ENCODE data around the gene PLB1. TPM values are rescaled to one million over a fixed set of nuclear protein-coding genes. Genes with fewer than 3 reads are reported as not detected.

Gene PLB1
- total and polyA plus RNA-seq, 2 donors (not counting 1 experiment from before 2014, with no cell fraction given) = 0.25 to 0.51 TPM

- peaks cover 17% of the 10 kb centered on the region for H3K27me3 Mint-ChIP-seq
- POLR2A ChIA-PET = no interaction called here
- Histone ChIP-seq H2AFZ (ENCODE audit: insufficient read depth, low read depth, low read length, poor library complexity, severe bottlenecking) (no peak overlapping the region), H3K9me3 (ENCODE audit: control extremely low read depth in 1 of 3, control insufficient read depth in 2 of 3, insufficient read depth in 1 of 3, low read length in 2 of 3) (no peaks in the 10 kb centered on the region), H3K36me3 (replicated peaks in 1 of 2; ENCODE audit: control extremely low read depth in 1 of 2, control insufficient read depth in 1 of 2, extremely low read depth in 1 of 2, insufficient read depth in 2 of 2, low read length in 1 of 2) (no peaks in the 10 kb centered on the region), H3K79me2 (ENCODE audit: control insufficient read depth, insufficient read depth, low read length) (no peaks in the 10 kb centered on the region), H3K4me3 (ENCODE audit: control extremely low read depth in 1 of 5, extremely low read depth in 1 of 5, insufficient read depth in 1 of 5, low read depth in 2 of 5, low read length in 4 of 5) (no peak overlapping the region), H3K27me3 (replicated peaks in 1 of 4; ENCODE audit: control extremely low read depth in 1 of 4, control insufficient read depth in 3 of 4, insufficient read depth in 4 of 4, low read length in 3 of 4) (no peaks in the 10 kb centered on the region), H3K27ac (ENCODE audit: low read length in 2 of 2) (no peak overlapping the region), H3K4me1 (ENCODE audit: control insufficient read depth in 2 of 2, insufficient read depth in 2 of 2, low read length in 2 of 2) (no peaks in the 10 kb centered on the region), H3K9ac (ENCODE audit: low read length) (no peak overlapping the region), H4K20me1 (ENCODE audit: control insufficient read depth, insufficient read depth, low read length, poor library complexity, severe bottlenecking) (no peaks in the 10 kb centered on the region), H3K4me2 (replicated peaks; ENCODE audit: low read depth, low read length, poor library complexity, severe bottlenecking) (no peak overlapping the region)
- no peak overlapping the region for H3K27ac Mint-ChIP-seq
- no peak for DNase-seq
- WGBS (ENCODE audit: insufficient coverage) = 97% methylated on average over 4 of the region's 4 CpGs
- no peak for ATAC-seq (ENCODE audit: low read depth)
- intact Hi-C loops (cut with micrococcal nuclease) = no loop called here
- CTCF ChIA-PET = no interaction called here
- no peaks in the 10 kb centered on the region for H3K9me3 Mint-ChIP-seq (ENCODE audit: insufficient read depth)
- H3K4me3 Mint-ChIP-seq = no peak overlapping the region
- no peaks in the 10 kb centered on the region for H3K4me1 Mint-ChIP-seq
- no peak for TF ChIP-seq EZH2 (IDR thresholded peaks at IDR 0.05; ENCODE audit: borderline replicate concordance, insufficient read depth, low read depth, low read length, poor library complexity, severe bottlenecking)
- TF ChIP-seq CTCF (IDR thresholded peaks at IDR 0.05) = no peak
Observed at GRCh38 chr2:28486526-28486925, 9.3 kb upstream of the PLB1 start.

DNA sequence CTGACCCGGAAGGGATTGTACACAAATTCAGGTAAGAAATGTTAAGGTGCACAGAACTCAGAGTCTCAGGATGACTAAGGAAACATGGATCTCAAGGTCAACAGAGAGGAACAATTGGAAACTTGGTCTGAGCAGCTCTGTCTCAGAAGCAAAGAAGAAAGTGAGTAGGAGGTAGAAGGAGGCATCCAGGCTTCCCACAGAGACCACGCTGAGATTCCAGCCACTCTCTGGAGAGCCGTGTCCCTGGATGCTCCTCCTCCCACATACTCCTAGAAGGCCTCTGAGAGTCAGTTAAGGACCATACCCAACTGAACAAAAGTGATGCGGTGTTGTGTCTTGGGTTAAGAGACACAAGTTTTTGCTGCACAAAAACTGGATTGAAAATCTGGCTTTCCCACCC lies 8.6 kb upstream of the PLB1 start:
- no peaks in the 10 kb centered on the region for H3K79me2 ChIP-seq (ENCODE audit: control insufficient read depth, insufficient read depth, low read length)
- no peak overlapping the region for H3K27ac ChIP-seq (ENCODE audit: low read length in 2 of 2)
- intact Hi-C loops (cut with micrococcal nuclease) = no loop called here
- no peak overlapping the region for H3K9ac ChIP-seq (ENCODE audit: low read length)
- no peaks in the 10 kb centered on the region for H4K20me1 ChIP-seq (ENCODE audit: control insufficient read depth, insufficient read depth, low read length, poor library complexity, severe bottlenecking)
- no peak overlapping the region for H3K27ac Mint-ChIP-seq
- H3K9me3 Mint-ChIP-seq (ENCODE audit: insufficient read depth) = no peaks in the 10 kb centered on the region
- H3K4me1 ChIP-seq (ENCODE audit: control insufficient read depth in 2 of 2, insufficient read depth in 2 of 2, low read length in 2 of 2) = no peaks in the 10 kb centered on the region
- no peak for TF ChIP-seq EZH2 (IDR thresholded peaks at IDR 0.05; ENCODE audit: borderline replicate concordance, insufficient read depth, low read depth, low read length, poor library complexity, severe bottlenecking)
- TF ChIP-seq CTCF (IDR thresholded peaks at IDR 0.05) = no peak
- H3K4me1 Mint-ChIP-seq = no peaks in the 10 kb centered on the region
- WGBS (ENCODE audit: insufficient coverage) = 100% methylated on average over 2 of the region's 4 CpGs
- no peak overlapping the region for H2AFZ ChIP-seq (ENCODE audit: insufficient read depth, low read depth, low read length, poor library complexity, severe bottlenecking)
- no peaks in the 10 kb centered on the region for H3K27me3 ChIP-seq (replicated peaks in 1 of 4; ENCODE audit: control extremely low read depth in 1 of 4, control insufficient read depth in 3 of 4, insufficient read depth in 4 of 4, low read length in 3 of 4)
- ChIA-PET POLR2A (no interaction called here), CTCF (no interaction called here)
- peaks cover 17% of the 10 kb centered on the region for H3K27me3 Mint-ChIP-seq
- no peaks in the 10 kb centered on the region for H3K36me3 ChIP-seq (replicated peaks in 1 of 2; ENCODE audit: control extremely low read depth in 1 of 2, control insufficient read depth in 1 of 2, extremely low read depth in 1 of 2, insufficient read depth in 2 of 2, low read length in 1 of 2)
- no peaks in the 10 kb centered on the region for H3K9me3 ChIP-seq (ENCODE audit: control extremely low read depth in 1 of 3, control insufficient read depth in 2 of 3, insufficient read depth in 1 of 3, low read length in 2 of 3)
- no peak overlapping the region for H3K4me3 Mint-ChIP-seq
- DNase-seq = no peak
- no peak overlapping the region for H3K4me2 ChIP-seq (replicated peaks; ENCODE audit: low read depth, low read length, poor library complexity, severe bottlenecking)
- no peak overlapping the region for H3K4me3 ChIP-seq (ENCODE audit: control extremely low read depth in 1 of 5, extremely low read depth in 1 of 5, insufficient read depth in 1 of 5, low read depth in 2 of 5, low read length in 4 of 5)
- no peak for ATAC-seq (ENCODE audit: low read depth)
